MV-4-11 (cell line): Measurements from ENCODE around the gene HTR1B.

Source experiments
- DNase-seq: peaks from one replicate; lab custom pipeline; 2025; lab: John Stamatoyannopoulos, UW

The HTR1B gene

GRCh38 chr6:77463308-77463860 lies at the start of gene HTR1B:
TSS of gene HTR1B (minus strand) at chr6:77463491. CDS start at chr6:77463403, 88 bp downstream.
- DNase-seq = no peak

GRCh38 chr6:77512554-77512953 lies 49.3 kb upstream of the HTR1B start:
- no peak for DNase-seq

- DNase-seq = peak; percentile 62
Observed at GRCh38 chr6:77511860-77512259, 48.6 kb upstream of the HTR1B start.

- no peak for DNase-seq
Observed at GRCh38 chr6:77502981-77503380, 39.7 kb upstream of the HTR1B start.

GRCh38 chr6:77492530-77492929 lies 29.2 kb upstream of the HTR1B start:
- DNase-seq = no peak

- no peak for DNase-seq
Observed at GRCh38 chr6:77487808-77488425, 24.6 kb upstream of the HTR1B start.

- no peak for DNase-seq
Observed at GRCh38 chr6:77482981-77483380, 19.7 kb upstream of the HTR1B start.

GRCh38 chr6:77474973-77475372 lies 11.7 kb upstream of the HTR1B start:
- no peak for DNase-seq

- DNase-seq = no peak
Observed at GRCh38 chr6:77474286-77474956, 11.1 kb upstream of the HTR1B start.

GRCh38 chr6:77470983-77471382 lies 7.7 kb upstream of the HTR1B start:
- DNase-seq = no peak

GRCh38 chr6:77468939-77469338 lies 5.6 kb upstream of the HTR1B start:
- no peak for DNase-seq

GRCh38 chr6:77466451-77467437 lies 3.5 kb upstream of the HTR1B start:
- peak; percentile 40 for DNase-seq

GRCh38 chr6:77466055-77466450 lies 2.8 kb upstream of the HTR1B start:
- DNase-seq = peak; percentile 19

- no peak for DNase-seq
Observed at GRCh38 chr6:77464495-77464867, 1.2 kb upstream of the HTR1B start.

GRCh38 chr6:77463861-77464494 lies 687 bp upstream of the HTR1B start:
- no peak for DNase-seq

GRCh38 chr6:77462359-77463307 lies 658 bp downstream of the HTR1B start:
- DNase-seq = no peak

GRCh38 chr6:77461796-77462195 lies 1.5 kb downstream of the HTR1B start:
- no peak for DNase-seq

- DNase-seq = no peak
Observed at GRCh38 chr6:77458421-77458820, 4.9 kb downstream of the HTR1B start.

GRCh38 chr6:77457720-77458349 lies 5.5 kb downstream of the HTR1B start:
- peak; percentile 43 for DNase-seq

- peak; percentile 22 for DNase-seq
Observed at GRCh38 chr6:77456531-77457248, 6.6 kb downstream of the HTR1B start.
